B cell (primary cell): ENCODE results near the gene NAPSA. TPM values are rescaled to one million over a fixed set of nuclear protein-coding genes. Genes with fewer than 3 reads are reported as not detected.

Experiments used
- ATAC-seq: fragments of 200-7000 bp; cut with Tn5 transposase; one replicate; pipeline ENCODE4 v1.10.0; 2021; ENCODE audit warnings: low read depth, mild to moderate bottlenecking, moderate number of reproducible peaks, moderate library complexity
- CTCF ChIA-PET: fragments of 350-600 bp; sonication (Branson Sonifier 250); formaldehyde crosslinking; loops from one replicate; lab custom pipeline; 2021; ENCODE audit warnings: antibody characterized with exemption, inconsistent platforms; lab: Charles Lee
- POLR2A ChIA-PET: fragments of 350-600 bp; sonication (Branson Sonifier 250); formaldehyde crosslinking; loops from one replicate; lab custom pipeline; 2021; ENCODE audit warnings: antibody characterized with exemption; lab: Charles Lee
- DNase-seq: peaks from one replicate; pipeline ENCODE4 v3.0.0; 2013
- H2AFZ ChIP-seq: 2 replicates; pipeline ENCODE4 v1.6.1; 2012; ENCODE audit warnings: mild to moderate bottlenecking, low read depth, low read length; ENCODE audit not compliant: insufficient read depth, poor library complexity, severe bottlenecking
- H3K27ac ChIP-seq, 2 donors: 1 replicate in 1 of 2; 2 replicates in 1 of 2; pipeline ENCODE4 v1.5.1; 2012 to 2013; ENCODE audit warnings: low read length in 2 of 2, mild to moderate bottlenecking in 2 of 2, moderate library complexity in 1 of 2
- H3K27me3 ChIP-seq, 4 experiments: fragments of 200-600 bp in 1 of 4; sonication (generic) in 1 of 4; replicated peaks in 1 of 4; 1 replicate in 2 of 4; 2 replicates in 2 of 4; pipeline versions ENCODE4 v1.6.1 to v1.7.0; 2013 to 2016; ENCODE audit warnings: low read length in 3 of 4, mild to moderate bottlenecking in 2 of 4, mixed read lengths in 1 of 4, moderate library complexity in 1 of 4; ENCODE audit not compliant: insufficient read depth in 4 of 4, control insufficient read depth in 3 of 4; ENCODE audit errors: control extremely low read depth in 1 of 4
- H3K36me3 ChIP-seq, 2 experiments: replicated peaks in 1 of 2; 1 replicate in 1 of 2; 2 replicates in 1 of 2; pipeline versions ENCODE4 v1.6.1 to v1.7.1; 2013; ENCODE audit warnings: low read length in 1 of 2; ENCODE audit not compliant: insufficient read depth in 2 of 2, control insufficient read depth in 1 of 2; ENCODE audit errors: control extremely low read depth in 1 of 2, extremely low read depth in 1 of 2
- H3K4me1 ChIP-seq, 2 donors: fragments of 200-600 bp in 1 of 2; sonication (generic) in 1 of 2; 1 replicate in 1 of 2; 2 replicates in 1 of 2; pipeline versions ENCODE4 v1.5.1 to v1.6.1; 2013 to 2017; ENCODE audit warnings: low read length in 2 of 2; ENCODE audit not compliant: control insufficient read depth in 2 of 2, insufficient read depth in 2 of 2
- H3K4me2 ChIP-seq: replicated peaks from 2 replicates; pipeline ENCODE3; 2012; ENCODE audit warnings: mild to moderate bottlenecking, low read depth, low read length; ENCODE audit not compliant: poor library complexity, severe bottlenecking
- H3K4me3 ChIP-seq, 5 experiments: fragments of 200-600 bp in 1 of 5; sonication (generic) in 1 of 5; 1 replicate in 3 of 5; 2 replicates in 2 of 5; pipeline versions ENCODE4 v1.5.1 to v1.7.0; 2011 to 2016; ENCODE audit warnings: low read length in 4 of 5, mild to moderate bottlenecking in 4 of 5, low read depth in 2 of 5, control low read depth in 1 of 5, moderate library complexity in 1 of 5; ENCODE audit not compliant: insufficient read depth in 1 of 5; ENCODE audit errors: control extremely low read depth in 1 of 5, extremely low read depth in 1 of 5
- H3K79me2 ChIP-seq: fragments of 200-600 bp; sonication (generic); one replicate; pipeline ENCODE4 v1.6.0; 2016; ENCODE audit warnings: low read length; ENCODE audit not compliant: control insufficient read depth, insufficient read depth
- H3K9ac ChIP-seq: fragments of 200-600 bp; sonication (generic); 2 replicates; pipeline ENCODE4 v1.6.1; 2017; ENCODE audit warnings: mild to moderate bottlenecking, low read length, moderate library complexity
- H3K9me3 ChIP-seq, 3 donors: one replicate each; pipeline versions ENCODE4 v1.6.1 to v1.7.1; 2013; ENCODE audit warnings: low read length in 2 of 3; ENCODE audit not compliant: control insufficient read depth in 2 of 3, insufficient read depth in 1 of 3; ENCODE audit errors: control extremely low read depth in 1 of 3
- H4K20me1 ChIP-seq: 2 replicates; pipeline ENCODE4 v1.6.0; 2012; ENCODE audit warnings: mild to moderate bottlenecking, low read length; ENCODE audit not compliant: insufficient read depth, control insufficient read depth, poor library complexity, severe bottlenecking
- H3K27ac Mint-ChIP-seq: one replicate; pipeline ENCODE4 v1.8.0; 2021; ENCODE audit warnings: mixed read lengths
- H3K27me3 Mint-ChIP-seq: one replicate; pipeline ENCODE4 v1.8.0; 2021; ENCODE audit warnings: mixed read lengths
- H3K4me1 Mint-ChIP-seq: one replicate; pipeline ENCODE4 v1.8.0; 2021; ENCODE audit warnings: mixed read lengths
- H3K4me3 Mint-ChIP-seq: one replicate; pipeline ENCODE4 v1.8.0; 2021; ENCODE audit warnings: mixed read lengths
- H3K9me3 Mint-ChIP-seq: one replicate; pipeline ENCODE4 v1.8.0; 2022; ENCODE audit warnings: mixed read lengths; ENCODE audit not compliant: insufficient read depth
- EZH2 ChIP-seq: IDR thresholded peaks from 2 replicates; pipeline ENCODE4 v1.6.1; 2012; ENCODE audit warnings: borderline replicate concordance, low read depth, mild to moderate bottlenecking, moderate library complexity, low read length; ENCODE audit not compliant: insufficient read depth, poor library complexity, severe bottlenecking
- WGBS: methylation state at CpG from one replicate; pipeline ENCODE4 v1.1.5; 2013; ENCODE audit warnings: missing lambda C conversion rate; ENCODE audit not compliant: insufficient coverage; 5-methylcytosine and 5-hydroxymethylcytosine counted together
- intact Hi-C: fragments of 100-400 bp; cut with micrococcal nuclease; formaldehyde crosslinking; loops from one replicate; pipeline ENCODE4 v1.10.0; 2022
- polyA plus RNA-seq: library from polyadenylated mRNA; depleted of rRNA; stranded (reverse); fragments of >200 nt; gene quantifications from 2 replicates; pipeline ENCODE4 v1.2.3, GENCODE V29; 2012
- total RNA-seq, 2 donors: library from RNA; stranded (reverse); fragments of 120-200 nt in 1 of 2; gene quantifications; 1 replicate in 1 of 2; 2 replicates in 1 of 2; pipeline versions ENCODE4 v1.2.3 to v1.2.4, GENCODE V29; 2013 to 2022
- TF ChIP-seq, protein P1 (sequence below): fragments of 200-600 bp; IDR thresholded peaks from one replicate; pipeline ENCODE4 v1.8.0; 2022; ENCODE audit warnings: antibody characterized with exemption, mild to moderate bottlenecking

NAPSA gene
- total and polyA plus RNA-seq, 2 donors (not counting 1 experiment from before 2014, with no cell fraction given) = 4.0 to 4.7 TPM

GRCh38 chr19:50333737-50334617 lies 31.5 kb downstream of the NAPSA start:
- no peak for TF ChIP-seq EZH2
- TF ChIP-seq, protein P1, sequence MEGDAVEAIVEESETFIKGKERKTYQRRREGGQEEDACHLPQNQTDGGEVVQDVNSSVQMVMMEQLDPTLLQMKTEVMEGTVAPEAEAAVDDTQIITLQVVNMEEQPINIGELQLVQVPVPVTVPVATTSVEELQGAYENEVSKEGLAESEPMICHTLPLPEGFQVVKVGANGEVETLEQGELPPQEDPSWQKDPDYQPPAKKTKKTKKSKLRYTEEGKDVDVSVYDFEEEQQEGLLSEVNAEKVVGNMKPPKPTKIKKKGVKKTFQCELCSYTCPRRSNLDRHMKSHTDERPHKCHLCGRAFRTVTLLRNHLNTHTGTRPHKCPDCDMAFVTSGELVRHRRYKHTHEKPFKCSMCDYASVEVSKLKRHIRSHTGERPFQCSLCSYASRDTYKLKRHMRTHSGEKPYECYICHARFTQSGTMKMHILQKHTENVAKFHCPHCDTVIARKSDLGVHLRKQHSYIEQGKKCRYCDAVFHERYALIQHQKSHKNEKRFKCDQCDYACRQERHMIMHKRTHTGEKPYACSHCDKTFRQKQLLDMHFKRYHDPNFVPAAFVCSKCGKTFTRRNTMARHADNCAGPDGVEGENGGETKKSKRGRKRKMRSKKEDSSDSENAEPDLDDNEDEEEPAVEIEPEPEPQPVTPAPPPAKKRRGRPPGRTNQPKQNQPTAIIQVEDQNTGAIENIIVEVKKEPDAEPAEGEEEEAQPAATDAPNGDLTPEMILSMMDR = no peak
- H3K9me3 Mint-ChIP-seq = peaks cover 4% of the 10 kb centered on the region
- peaks cover 0 to 51% of the 10 kb centered on the region in 2 experiments for H3K36me3 ChIP-seq
- H3K4me1 ChIP-seq = peaks cover 62 to 96% of the 10 kb centered on the region in 2 donors
- peaks cover 64% of the 10 kb centered on the region for H4K20me1 ChIP-seq
- intact Hi-C loops = loop anchor here (1.0 kb wide), 3 partner anchors 7 to 23 kb away; no protein-coding TSS in a partner anchor
- peaks cover 90% of the 10 kb centered on the region for H3K4me1 Mint-ChIP-seq
- peak overlapping the region; percentile 49 to 76 for H3K27ac ChIP-seq
- ChIA-PET CTCF (interaction anchor here (0.6 to 5.0 kb wide), 5 partner anchors 10 to 442 kb away, joined by 3 to 28 read pairs (median 3); partner anchors contain the start of gene NR1H2), POLR2A (interaction anchor here (0.8 to 7.1 kb wide), 7 partner anchors 11 to 126 kb away, joined by 3 to 122 read pairs (median 5); partner anchors contain the start of gene SPIB)
- H3K4me3 Mint-ChIP-seq = peak overlapping the region; percentile 87
- peak overlapping the region; percentile 54 for H3K9ac ChIP-seq
- H3K27me3 Mint-ChIP-seq = no peaks in the 10 kb centered on the region
- H3K27me3 ChIP-seq = no peaks in the 10 kb centered on the region
- H2AFZ ChIP-seq = peak overlapping the region; percentile 69
- H3K4me2 ChIP-seq = peak overlapping the region; percentile 82
- no peak for ATAC-seq
- peak overlapping the region; percentile 94 for H3K27ac Mint-ChIP-seq
- H3K4me3 ChIP-seq = peak overlapping the region; percentile 37 to 59 (median 50)
- H3K9me3 ChIP-seq = peaks cover 0 to 33% (median 0%) of the 10 kb centered on the region in 3 donors
- no peak for DNase-seq
- 12% methylated on average over 51 of the region's 54 CpGs for WGBS
- H3K79me2 ChIP-seq = peaks cover 48% of the 10 kb centered on the region
